NCI-H1694 (cell line): ENCODE results near the gene RASL10B.

Source experiments
- DNase-seq: peaks from one replicate; lab custom pipeline; 2025; lab: John Stamatoyannopoulos, UW

RASL10B gene

GRCh38 chr17:35765756-35766488, 34.5 kb downstream of the RASL10B start:
- DNase-seq, result no peak

GRCh38 chr17:35766489-35766877, 35.0 kb downstream of the RASL10B start:
- DNase-seq, result no peak

GRCh38 chr17:35766903-35767510, 35.6 kb downstream of the RASL10B start:
- DNase-seq, result peak; percentile 76

GRCh38 chr17:35768797-35769196, 37.4 kb downstream of the RASL10B start:
- no peak for DNase-seq

GRCh38 chr17:35769895-35770486, 38.6 kb downstream of the RASL10B start:
- no peak for DNase-seq

- no peak for DNase-seq
These were observed 41.7 kb downstream of the RASL10B start for GRCh38 chr17:35773129-35773528.

- DNase-seq, result no peak
These were observed 42.4 kb downstream of the RASL10B start for GRCh38 chr17:35773679-35774425.

GRCh38 chr17:35774499-35774898, 43.1 kb downstream of the RASL10B start:
- DNase-seq, result no peak

- no peak for DNase-seq
These were observed 43.6 kb downstream of the RASL10B start for GRCh38 chr17:35775039-35775438.

GRCh38 chr17:35775583-35775982, 44.1 kb downstream of the RASL10B start:
- no peak for DNase-seq

- no peak for DNase-seq
These were observed 47.3 kb downstream of the RASL10B start for GRCh38 chr17:35778641-35779196.

- no peak for DNase-seq
These were observed 49.5 kb downstream of the RASL10B start for GRCh38 chr17:35780950-35781349.

- DNase-seq, result no peak
These were observed 53.5 kb downstream of the RASL10B start for GRCh38 chr17:35784895-35785294.

- DNase-seq, result no peak
These were observed 55.5 kb downstream of the RASL10B start for GRCh38 chr17:35786941-35787432.

- DNase-seq, result no peak
These were observed 57.3 kb downstream of the RASL10B start for GRCh38 chr17:35788477-35789368.

- DNase-seq, result no peak
These were observed 59.4 kb downstream of the RASL10B start for GRCh38 chr17:35790841-35791240.

- no peak for DNase-seq
These were observed 60.4 kb downstream of the RASL10B start for GRCh38 chr17:35791681-35792350.
